NB4 (cell line): ENCODE data around the gene CAMTA1.

ENCODE experiments used
- MAX ChIP-seq: IDR thresholded peaks from 2 replicates; pipeline ENCODE4 v1.6.1; 2011; ENCODE audit warnings: low read depth, low read length
- POLR2A ChIP-seq: IDR thresholded peaks from 2 replicates; pipeline ENCODE4 v1.6.1; 2011; ENCODE audit warnings: mild to moderate bottlenecking; ENCODE audit not compliant: insufficient read length; ENCODE audit errors: extremely low read depth
- TF ChIP-seq, protein P1 (sequence below): IDR thresholded peaks from one replicate; pipeline ENCODE4 v1.5.1; 2012; ENCODE audit warnings: low read depth, low read length

DNA sequence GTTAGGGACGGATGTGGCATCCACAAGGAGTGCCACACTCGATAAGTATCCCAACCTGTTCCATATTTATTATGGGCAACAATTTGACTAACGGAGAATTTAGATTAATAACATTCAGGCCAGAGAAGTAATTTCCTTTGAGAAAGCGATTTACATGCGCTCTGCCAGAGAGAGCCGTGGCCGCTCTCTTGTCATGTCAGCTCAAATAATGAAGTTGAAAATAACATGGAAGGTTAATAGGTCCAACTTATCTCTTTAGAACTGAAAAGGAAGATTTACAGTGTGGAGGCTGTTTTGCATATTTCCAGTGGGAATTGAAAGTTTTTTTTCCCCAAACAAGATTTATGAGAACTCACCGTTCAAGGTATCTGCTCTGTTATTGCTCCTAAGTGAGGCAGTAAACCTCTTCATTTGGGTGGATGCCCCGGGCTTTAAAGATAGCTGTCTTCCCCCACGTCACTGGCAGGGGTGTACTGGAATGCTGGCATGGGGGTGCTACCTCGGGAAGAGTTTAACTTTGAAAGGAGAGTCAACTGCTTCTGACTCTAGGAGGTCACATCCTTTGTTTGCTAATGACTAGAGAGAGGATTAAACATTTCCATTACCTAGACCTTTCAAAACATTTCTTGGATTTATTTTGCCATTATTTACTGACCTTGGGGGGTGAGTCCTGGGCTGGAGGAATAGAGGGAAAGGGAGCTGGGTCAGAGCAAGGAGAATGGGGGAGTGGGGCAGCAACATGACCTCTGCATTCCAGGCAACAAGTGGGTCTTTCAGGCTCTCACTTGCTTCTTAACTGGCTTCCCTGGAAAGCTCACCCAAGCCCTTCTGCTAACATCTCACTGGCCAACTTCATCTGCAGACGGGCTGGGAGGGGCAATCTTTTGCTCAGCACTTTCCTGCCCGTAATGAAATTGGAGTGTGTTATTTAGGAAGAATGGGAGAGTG, 204.2 kb downstream of the CAMTA1 start:
- no peak for TF ChIP-seq POLR2A
- TF ChIP-seq, protein P1, sequence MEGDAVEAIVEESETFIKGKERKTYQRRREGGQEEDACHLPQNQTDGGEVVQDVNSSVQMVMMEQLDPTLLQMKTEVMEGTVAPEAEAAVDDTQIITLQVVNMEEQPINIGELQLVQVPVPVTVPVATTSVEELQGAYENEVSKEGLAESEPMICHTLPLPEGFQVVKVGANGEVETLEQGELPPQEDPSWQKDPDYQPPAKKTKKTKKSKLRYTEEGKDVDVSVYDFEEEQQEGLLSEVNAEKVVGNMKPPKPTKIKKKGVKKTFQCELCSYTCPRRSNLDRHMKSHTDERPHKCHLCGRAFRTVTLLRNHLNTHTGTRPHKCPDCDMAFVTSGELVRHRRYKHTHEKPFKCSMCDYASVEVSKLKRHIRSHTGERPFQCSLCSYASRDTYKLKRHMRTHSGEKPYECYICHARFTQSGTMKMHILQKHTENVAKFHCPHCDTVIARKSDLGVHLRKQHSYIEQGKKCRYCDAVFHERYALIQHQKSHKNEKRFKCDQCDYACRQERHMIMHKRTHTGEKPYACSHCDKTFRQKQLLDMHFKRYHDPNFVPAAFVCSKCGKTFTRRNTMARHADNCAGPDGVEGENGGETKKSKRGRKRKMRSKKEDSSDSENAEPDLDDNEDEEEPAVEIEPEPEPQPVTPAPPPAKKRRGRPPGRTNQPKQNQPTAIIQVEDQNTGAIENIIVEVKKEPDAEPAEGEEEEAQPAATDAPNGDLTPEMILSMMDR: no peak
- TF ChIP-seq MAX: no peak
